Endothelial cell of umbilical vein (primary cell): Measurements from ENCODE around the gene PGBD5. TPM values are rescaled to one million over a fixed set of nuclear protein-coding genes. Genes with fewer than 3 reads are reported as not detected.

Source experiments
- BruUV-seq: library from RNA; stranded (reverse); fragments of 400-500 nt; replicated peaks from 2 replicates; lab custom pipeline; 2021; lab: Mats Ljungman, UMichigan
- CTCF ChIA-PET: fragments of 300-600, 350-600 bp; sonication (Branson Sonifier 250); formaldehyde crosslinking; loops from one replicate; lab custom pipeline; 2021; ENCODE audit warnings: antibody characterized with exemption, inconsistent platforms; lab: Charles Lee
- POLR2A ChIA-PET: fragments of 300-600, 350-600 bp; sonication (Branson Sonifier 250); formaldehyde crosslinking; loops from one replicate; lab custom pipeline; 2021; ENCODE audit warnings: antibody characterized with exemption, inconsistent platforms; lab: Charles Lee
- DNase-seq: peaks from one replicate; pipeline ENCODE4 v3.0.0-alpha.2; 2011; ENCODE audit warnings: low read depth, low spot score
- FAIRE-seq: peaks from 2 replicates; lab custom pipeline; 2011; peaks lifted over from hg19 to GRCh38; lab: Jason Lieb, UNC
- H2AFZ ChIP-seq: 2 replicates; pipeline ENCODE4 v1.6.0; 2012; ENCODE audit warnings: low read depth, low read length, control low read depth, inconsistent platforms
- H3K27ac ChIP-seq: 2 replicates; pipeline ENCODE4 v1.5.1; 2011; ENCODE audit warnings: low read depth, mild to moderate bottlenecking, control low read depth, low read length, moderate library complexity; ENCODE audit not compliant: insufficient read depth
- H3K27me3 ChIP-seq, 2 experiments: 2 replicates each; pipeline versions ENCODE4 v1.6.0 to v1.6.1; 2011; ENCODE audit warnings: low read length in 2 of 2, mixed read lengths in 1 of 2; ENCODE audit not compliant: control insufficient read depth in 2 of 2, insufficient read depth in 2 of 2
- H3K36me3 ChIP-seq, 2 experiments: 2 replicates in 1 of 2; 3 replicates in 1 of 2; pipeline ENCODE4 v1.5.1; 2011; ENCODE audit warnings: low read length in 2 of 2, mild to moderate bottlenecking in 1 of 2, moderate library complexity in 1 of 2; ENCODE audit not compliant: control insufficient read depth in 2 of 2, insufficient read depth in 2 of 2; ENCODE audit errors: extremely low read depth in 1 of 2
- H3K4me1 ChIP-seq: 3 replicates; pipeline ENCODE4 v1.5.1; 2011; ENCODE audit warnings: mild to moderate bottlenecking, low read length; ENCODE audit not compliant: control insufficient read depth, insufficient read depth; ENCODE audit errors: extremely low read depth
- H3K4me2 ChIP-seq: 2 replicates; pipeline ENCODE4 v1.6.1; 2011; ENCODE audit warnings: low read length, control low read depth, mixed read lengths; ENCODE audit not compliant: insufficient read depth
- H3K4me3 ChIP-seq, 3 experiments: fragments of 200-600 bp in 1 of 3; sonication (generic), shearing (Covaris generic) in 1 of 3; replicated peaks in 1 of 3; 2 replicates each; pipeline ENCODE4 v1.5.1; 2011 to 2016; ENCODE audit warnings: control low read depth in 3 of 3, low read length in 3 of 3, mild to moderate bottlenecking in 2 of 3, inconsistent platforms in 1 of 3, low read depth in 1 of 3, moderate library complexity in 1 of 3; ENCODE audit not compliant: insufficient read depth in 1 of 3
- H3K79me2 ChIP-seq: 2 replicates; pipeline ENCODE4 v1.6.0; 2012; ENCODE audit warnings: low read length, inconsistent platforms; ENCODE audit not compliant: control insufficient read depth, insufficient read depth
- H3K9ac ChIP-seq: replicated peaks from 2 replicates; pipeline ENCODE3; 2011; ENCODE audit warnings: low read length, control low read depth; ENCODE audit not compliant: insufficient read depth; ENCODE audit errors: extremely low read depth
- H3K9me1 ChIP-seq: replicated peaks from 3 replicates; pipeline ENCODE4 v1.6.0; 2011; ENCODE audit warnings: mild to moderate bottlenecking, low read length; ENCODE audit not compliant: control insufficient read depth, insufficient read depth; ENCODE audit errors: extremely low read depth
- H3K9me3 ChIP-seq: replicated peaks from 2 replicates; pipeline ENCODE4 v1.5.1; 2012; ENCODE audit warnings: low read length, inconsistent platforms; ENCODE audit not compliant: control insufficient read depth, insufficient read depth
- H4K20me1 ChIP-seq: replicated peaks from 2 replicates; pipeline ENCODE3; 2011; ENCODE audit warnings: mild to moderate bottlenecking, low read length; ENCODE audit not compliant: control insufficient read depth, insufficient read depth; ENCODE audit errors: extremely low read depth
- CTCF ChIP-seq, 2 donors: IDR thresholded peaks; 1 replicate in 1 of 2; 2 replicates in 1 of 2; pipeline ENCODE4 v1.5.1; 2011; ENCODE audit warnings: low read length in 2 of 2, mild to moderate bottlenecking in 2 of 2, moderate library complexity in 2 of 2, control low read depth in 1 of 2, inconsistent platforms in 1 of 2, low read depth in 1 of 2; ENCODE audit not compliant: insufficient read depth in 1 of 2; ENCODE audit errors: extremely low read depth in 1 of 2
- EZH2 ChIP-seq: IDR thresholded peaks from 2 replicates; pipeline ENCODE4 v1.6.1; 2012; ENCODE audit warnings: borderline replicate concordance, low read depth, mild to moderate bottlenecking, moderate library complexity, low read length, inconsistent platforms; ENCODE audit not compliant: severe bottlenecking
- GATA2 ChIP-seq: IDR thresholded peaks from 2 replicates; pipeline ENCODE4 v1.7.0; 2011; ENCODE audit warnings: low read depth, mild to moderate bottlenecking, moderate library complexity, mixed read lengths, low read length; ENCODE audit not compliant: insufficient read length, insufficient read depth
- JUN ChIP-seq: IDR thresholded peaks from 2 replicates; pipeline ENCODE4 v1.6.1; 2011; ENCODE audit warnings: borderline replicate concordance, low read depth; ENCODE audit not compliant: insufficient read length, insufficient read depth
- POLR2A ChIP-seq: IDR thresholded peaks from 2 replicates; pipeline ENCODE4 v1.6.1; 2012; ENCODE audit warnings: low read depth, mild to moderate bottlenecking, control low read depth, low read length
- dilution Hi-C: fragments of 300-500 bp; cut with MboI; formaldehyde crosslinking; loops from one replicate; pipeline ENCODE4 v1.15.0; 2019; ENCODE audit warnings: low sequenced_read_pairs; ENCODE audit not compliant: extremely low pct_ligation_motif_present
- intact Hi-C: fragments of 100-400 bp; cut with micrococcal nuclease; formaldehyde crosslinking; loops from one replicate; pipeline ENCODE4 v1.10.0; 2022
- polyA plus RNA-seq, 4 experiments: library from polyadenylated mRNA; depleted of rRNA in 3 of 4; stranded (reverse) in 3 of 4; unstranded in 1 of 4; fragments of >200 nt; gene quantifications; 2 replicates each; pipeline versions ENCODE4 v1.2.1 to v1.2.3, GENCODE V29; 2011 to 2012; ENCODE audit warnings: missing spikeins in 1 of 4
- total RNA-seq: library from RNA; stranded (reverse); gene quantifications from 2 replicates; pipeline ENCODE4 v1.2.3, GENCODE V29; 2021

PGBD5 gene
- total and polyA plus RNA-seq, 2 donors (not counting 3 experiments of a cell fraction or from before 2014, with no cell fraction given) = 0.03 TPM; not detected in 1

GRCh38 chr1:230342699-230343098, 83.4 kb downstream of the PGBD5 start:
- DNase-seq (no peak), FAIRE-seq (no peak)
- Histone ChIP-seq H3K4me2 (no peak overlapping the region), H4K20me1 (no peaks in the 10 kb centered on the region), H3K9me1 (no peaks in the 10 kb centered on the region), H3K4me1 (no peaks in the 10 kb centered on the region), H3K79me2 (no peaks in the 10 kb centered on the region), H3K27me3 (no peaks in the 10 kb centered on the region), H3K4me3 (no peak overlapping the region), H3K27ac (no peak overlapping the region), H3K9ac (no peak overlapping the region), H3K9me3 (no peaks in the 10 kb centered on the region), H2AFZ (no peak overlapping the region), H3K36me3 (no peaks in the 10 kb centered on the region)
- BruUV-seq = no TSS peak
- CTCF ChIA-PET = no interaction called here
- TF ChIP-seq GATA2 = no peak
- TF ChIP-seq POLR2A = no peak
- TF ChIP-seq EZH2 = no peak
- TF ChIP-seq CTCF (IDR thresholded peaks at IDR 0.05; ENCODE audit: extremely low read depth in 1 of 2, insufficient read depth in 1 of 2, low read depth in 1 of 2, low read length in 2 of 2) = no peak
- no peak for TF ChIP-seq JUN
- intact Hi-C loops = no loop called here
- dilution Hi-C loops = no loop called here
- POLR2A ChIA-PET = no interaction called here

- no peak overlapping the region for H3K4me2 ChIP-seq
- BruUV-seq = no TSS peak
- dilution Hi-C loops = no loop called here
Observed at GRCh38 chr1:230342019-230342418, 84.1 kb downstream of the PGBD5 start.

More at GRCh38 chr1:230342019-230342418, 84.1 kb downstream of the PGBD5 start:
- ChIA-PET CTCF (no interaction called here), POLR2A (no interaction called here)
- Histone ChIP-seq H3K4me1 (no peaks in the 10 kb centered on the region), H4K20me1 (no peaks in the 10 kb centered on the region), H3K9me1 (no peaks in the 10 kb centered on the region), H3K9me3 (no peaks in the 10 kb centered on the region), H3K4me3 (no peak overlapping the region), H3K27me3 (no peaks in the 10 kb centered on the region), H3K9ac (no peak overlapping the region), H3K27ac (no peak overlapping the region), H3K79me2 (no peaks in the 10 kb centered on the region), H2AFZ (no peak overlapping the region), H3K36me3 (no peaks in the 10 kb centered on the region)
- FAIRE-seq = no peak
- no peak for DNase-seq
- TF ChIP-seq JUN (no peak), EZH2 (no peak), CTCF (IDR thresholded peaks at IDR 0.05; ENCODE audit: extremely low read depth in 1 of 2, insufficient read depth in 1 of 2, low read depth in 1 of 2, low read length in 2 of 2) (no peak)
- intact Hi-C loops = no loop called here
